Keratinocyte (primary cell): ENCODE data around the gene LCMT1. TPM values are rescaled to one million over a fixed set of nuclear protein-coding genes. Genes with fewer than 3 reads are reported as not detected.

Experiments
- DNase-seq: peaks from one replicate; pipeline ENCODE4 v3.0.0-alpha.2; 2011; ENCODE audit warnings: low read depth, missing footprints, low spot score
- FAIRE-seq: peaks from 2 replicates; lab custom pipeline; 2011; peaks lifted over from hg19 to GRCh38; lab: Jason Lieb, UNC
- H2AFZ ChIP-seq: 2 replicates; pipeline ENCODE4 v1.6.0; 2012; ENCODE audit warnings: low read length, control low read depth, inconsistent platforms; ENCODE audit not compliant: control insufficient read depth
- H3K27ac ChIP-seq: 2 replicates; pipeline ENCODE4 v1.5.1; 2011; ENCODE audit warnings: low read length; ENCODE audit not compliant: control insufficient read depth, insufficient read depth
- H3K27me3 ChIP-seq: 3 replicates; pipeline ENCODE4 v1.6.0; 2011; ENCODE audit warnings: low read length; ENCODE audit not compliant: control insufficient read depth, insufficient read depth; ENCODE audit errors: extremely low read depth
- H3K36me3 ChIP-seq, 2 experiments: 2 replicates in 1 of 2; 3 replicates in 1 of 2; pipeline ENCODE4 v1.5.1; 2011; ENCODE audit warnings: low read length in 2 of 2, mild to moderate bottlenecking in 1 of 2; ENCODE audit not compliant: control insufficient read depth in 2 of 2, insufficient read depth in 2 of 2; ENCODE audit errors: extremely low read depth in 1 of 2
- H3K4me1 ChIP-seq: 3 replicates; pipeline ENCODE4 v1.5.1; 2011; ENCODE audit warnings: low read length; ENCODE audit not compliant: control insufficient read depth, insufficient read depth; ENCODE audit errors: extremely low read depth
- H3K4me2 ChIP-seq: 3 replicates; pipeline ENCODE4 v1.6.0; 2011; ENCODE audit warnings: low read depth, low read length; ENCODE audit not compliant: control insufficient read depth, insufficient read depth; ENCODE audit errors: extremely low read depth
- H3K4me3 ChIP-seq, 3 experiments: fragments of 200-600 bp in 1 of 3; sonication (generic) in 1 of 3; 2 replicates in 2 of 3; 3 replicates in 1 of 3; pipeline ENCODE4 v1.5.1; 2011 to 2016; ENCODE audit warnings: low read length in 3 of 3, mild to moderate bottlenecking in 3 of 3, control low read depth in 2 of 3, inconsistent platforms in 1 of 3, low read depth in 1 of 3, mixed read lengths in 1 of 3, mixed run types in 1 of 3, moderate library complexity in 1 of 3; ENCODE audit not compliant: control insufficient read depth in 2 of 3, insufficient read depth in 2 of 3; ENCODE audit errors: extremely low read depth in 1 of 3
- H3K79me2 ChIP-seq: 2 replicates; pipeline ENCODE4 v1.6.0; 2012; ENCODE audit warnings: low read length; ENCODE audit not compliant: control insufficient read depth, insufficient read depth
- H3K9ac ChIP-seq: 3 replicates; pipeline ENCODE4 v1.6.0; 2011; ENCODE audit warnings: low read length; ENCODE audit not compliant: control insufficient read depth, insufficient read depth; ENCODE audit errors: extremely low read depth
- H3K9me1 ChIP-seq: 3 replicates; pipeline ENCODE4 v1.6.0; 2011; ENCODE audit warnings: low read length; ENCODE audit not compliant: control insufficient read depth, insufficient read depth; ENCODE audit errors: extremely low read depth
- H3K9me3 ChIP-seq: 2 replicates; pipeline ENCODE4 v1.5.1; 2012; ENCODE audit warnings: low read depth, low read length; ENCODE audit not compliant: control insufficient read depth
- H4K20me1 ChIP-seq: 3 replicates; pipeline ENCODE4 v1.6.0; 2011; ENCODE audit warnings: low read length; ENCODE audit not compliant: control insufficient read depth, insufficient read depth; ENCODE audit errors: extremely low read depth
- CTCF ChIP-seq, 3 experiments: IDR thresholded peaks in 1 of 3; conservative IDR thresholded peaks in 1 of 3; optimal IDR thresholded peaks in 1 of 3; 2 replicates in 2 of 3; 3 replicates in 1 of 3; pipeline versions ENCODE3 to v1.5.1; 2011; ENCODE audit warnings: low read length in 3 of 3, mild to moderate bottlenecking in 3 of 3, moderate library complexity in 2 of 3, control low read depth in 1 of 3, inconsistent platforms in 1 of 3; ENCODE audit not compliant: insufficient read depth in 2 of 3; ENCODE audit errors: extremely low read depth in 1 of 3
- EZH2 ChIP-seq: IDR thresholded peaks from one replicate; pipeline ENCODE4 v1.6.1; 2012; ENCODE audit warnings: inconsistent platforms, mild to moderate bottlenecking, low read length, moderate library complexity
- dilution Hi-C: fragments of 300-500 bp; cut with MboI; formaldehyde crosslinking; loops from one replicate; pipeline ENCODE4 v1.7.0; 2020; ENCODE audit warnings: low sequenced_read_pairs; ENCODE audit not compliant: extremely low pct_ligation_motif_present
- polyA plus RNA-seq, 5 experiments: library from polyadenylated mRNA; depleted of rRNA in 3 of 5; stranded (reverse) in 3 of 5; stranded (forward) in 1 of 5; unstranded in 1 of 5; fragments of >200 nt; gene quantifications; 1 replicate in 1 of 5; 2 replicates in 3 of 5; 3 replicates in 1 of 5; pipeline versions ENCODE4 v1.2.1 to v1.2.3, GENCODE V29; 2011 to 2012; ENCODE audit warnings: missing spikeins in 2 of 5, low read depth in 1 of 5, low replicate concordance in 1 of 5

The LCMT1 gene
- polyA plus RNA-seq, 1 donor (not counting 4 experiments of a cell fraction or from before 2014, with no cell fraction given): 30.3 TPM

DNA sequence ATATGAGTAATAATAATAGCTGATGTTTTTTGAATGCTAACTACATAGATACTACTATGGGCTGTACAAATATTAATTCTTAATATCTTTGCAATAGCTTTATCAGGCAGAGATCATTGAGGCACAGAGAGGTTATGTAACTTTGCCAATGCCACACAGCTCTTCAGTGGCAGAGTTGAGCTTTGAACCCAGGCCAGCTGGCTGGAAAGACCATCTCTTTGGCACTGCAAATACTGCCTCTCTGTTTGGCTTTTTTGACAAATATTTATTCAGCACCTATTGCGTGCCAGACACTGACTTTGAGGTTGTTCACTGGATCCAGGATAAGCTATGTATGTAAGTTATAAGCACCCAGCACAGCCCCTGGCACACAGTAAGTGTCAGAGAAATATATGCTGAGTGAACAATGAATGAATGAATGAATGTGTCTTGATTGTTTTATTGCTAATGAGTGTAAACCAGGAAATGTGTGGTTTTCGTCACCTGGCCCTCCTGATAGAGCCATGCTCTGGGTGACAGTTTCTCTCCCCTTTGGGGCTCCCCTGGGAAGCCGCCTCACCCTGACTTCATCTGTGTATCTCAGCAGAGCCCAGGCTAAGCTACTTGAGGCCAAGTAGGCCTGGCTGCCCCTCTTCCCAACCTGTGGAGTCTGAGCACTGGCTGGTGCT is 107.7 kb downstream of the LCMT1 start:
- Histone ChIP-seq H3K79me2 (no peaks in the 10 kb centered on the region), H3K4me2 (no peak overlapping the region), H3K4me1 (no peaks in the 10 kb centered on the region), H3K9me3 (no peaks in the 10 kb centered on the region), H3K4me3 (no peak overlapping the region), H3K9ac (no peak overlapping the region), H3K27me3 (peaks cover 3% of the 10 kb centered on the region), H4K20me1 (no peaks in the 10 kb centered on the region), H3K9me1 (no peaks in the 10 kb centered on the region), H3K27ac (no peak overlapping the region), H3K36me3 (no peaks in the 10 kb centered on the region), H2AFZ (no peak overlapping the region)
- no peak for FAIRE-seq
- dilution Hi-C loops: no loop called here
- DNase-seq: no peak
- TF ChIP-seq EZH2 (no peak), CTCF (optimal IDR thresholded peaks at IDR 0.05 in 1 of 3, IDR thresholded peaks at IDR 0.05 in 1 of 3, conservative IDR thresholded peaks at IDR 0.05 in 1 of 3; ENCODE audit: extremely low read depth in 1 of 3, insufficient read depth in 2 of 3, low read length in 3 of 3) (no peak)

DNA sequence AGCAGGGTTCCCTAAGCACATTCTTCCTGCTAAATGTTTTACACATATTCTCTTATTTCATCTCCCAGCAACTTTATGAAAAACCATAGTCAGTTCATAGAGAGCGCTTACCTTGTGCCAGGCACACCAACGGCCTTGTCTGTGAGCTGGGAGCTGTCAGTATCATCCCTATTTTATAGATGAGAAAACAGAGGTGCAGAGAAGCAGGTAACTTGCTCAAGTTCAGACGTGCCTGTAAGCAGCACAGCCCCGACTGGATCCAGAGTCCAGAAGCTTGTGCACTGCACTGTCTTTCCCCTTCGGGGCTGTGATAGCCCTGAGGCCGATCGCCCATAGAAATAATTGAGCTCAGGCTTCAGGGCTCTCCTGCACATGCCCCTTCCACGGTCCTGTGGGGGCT is 111.4 kb downstream of the LCMT1 start:
- TF ChIP-seq EZH2: no peak
- TF ChIP-seq CTCF (optimal IDR thresholded peaks at IDR 0.05 in 1 of 3, IDR thresholded peaks at IDR 0.05 in 1 of 3, conservative IDR thresholded peaks at IDR 0.05 in 1 of 3; ENCODE audit: extremely low read depth in 1 of 3, insufficient read depth in 2 of 3, low read length in 3 of 3): no peak
- Histone ChIP-seq H3K4me2 (no peak overlapping the region), H3K36me3 (no peaks in the 10 kb centered on the region), H3K9ac (no peak overlapping the region), H3K4me3 (no peak overlapping the region), H3K9me1 (no peaks in the 10 kb centered on the region), H3K9me3 (no peaks in the 10 kb centered on the region), H3K4me1 (no peaks in the 10 kb centered on the region), H3K27ac (no peak overlapping the region), H4K20me1 (no peaks in the 10 kb centered on the region), H3K27me3 (peaks cover 3% of the 10 kb centered on the region), H2AFZ (no peak overlapping the region), H3K79me2 (no peaks in the 10 kb centered on the region)
- DNase-seq (no peak), FAIRE-seq (no peak)
- dilution Hi-C loops: no loop called here
